ENCODE measurements around the gene RIN3.

DNA sequence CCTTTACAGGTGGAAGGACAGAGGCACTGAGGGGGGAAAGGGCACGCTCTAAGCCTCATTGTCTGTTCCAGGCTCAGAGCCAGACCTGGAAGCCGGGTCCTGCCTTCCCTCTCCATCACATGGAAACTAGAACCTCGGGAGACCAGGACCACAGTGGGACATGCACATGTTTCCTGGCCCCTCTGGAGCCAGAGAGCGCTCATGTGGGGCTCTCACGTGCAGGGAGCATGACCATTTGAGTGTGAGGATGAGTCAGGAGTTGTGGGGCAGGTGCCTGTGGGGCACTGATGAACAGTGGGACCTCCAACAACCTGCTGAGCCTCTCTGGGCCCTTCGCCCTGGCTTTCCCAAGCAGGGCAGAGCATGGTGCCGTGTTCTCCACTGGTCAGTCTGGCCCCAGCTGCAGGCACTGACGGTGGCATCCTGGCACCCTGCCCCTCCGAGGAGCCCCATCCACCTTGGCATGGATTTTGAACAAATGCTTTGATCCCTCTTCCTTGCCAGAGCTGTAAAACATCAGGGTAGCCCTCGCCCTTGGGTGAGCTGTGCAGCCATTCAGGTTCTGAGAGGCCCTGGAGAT, 100.2 kb downstream of the RIN3 start:
- TF ChIP-seq POLR2A (IDR thresholded peaks at IDR 0.05; ENCODE audit: low read depth, low read length) (no peak), CTCF (IDR thresholded peaks at IDR 0.05 in 2 of 3, conservative IDR thresholded peaks at IDR 0.05 in 1 of 3; ENCODE audit: control insufficient read depth in 2 of 3, extremely low read depth in 1 of 3, insufficient read depth in 1 of 3, low read depth in 3 of 3, low read length in 3 of 3) (no peak), EP300 (IDR thresholded peaks at IDR 0.05; ENCODE audit: borderline replicate concordance in 1 of 2, control insufficient read depth in 1 of 2, low read depth in 2 of 2, low read length in 2 of 2) (no peak), DPF2 (IDR thresholded peaks at IDR 0.05) (no peak), EZH2 (IDR thresholded peaks at IDR 0.05; ENCODE audit: borderline replicate concordance, control insufficient read depth, low read depth, low read length) (no peak), KAT2A (conservative IDR thresholded peaks at IDR 0.05; ENCODE audit: control insufficient read depth, low read depth, low read length) (no peak)
